SK-N-SH (cell line): ENCODE results near the gene AKT2. TPM values are rescaled to one million over a fixed set of nuclear protein-coding genes. Genes with fewer than 3 reads are reported as not detected.

ENCODE experiments used
- CTCF ChIA-PET: fragments of 300-600, 350-600 bp; formaldehyde crosslinking; extraction: SDS; loops from one replicate; lab custom pipeline; 2021; lab: Yijun Ruan, JAX
- POLR2A ChIA-PET: fragments of 350-600 bp; sonication (Branson Sonifier 250); formaldehyde crosslinking; extraction: SDS; loops from one replicate; lab custom pipeline; 2020; ENCODE audit warnings: antibody characterized with exemption, inconsistent platforms; lab: Yijun Ruan, JAX
- DNase-seq: peaks from one replicate; pipeline ENCODE4 v3.0.0; 2012
- H2AFZ ChIP-seq: fragments of 200-600 bp; sonication (generic); 2 replicates; pipeline ENCODE4 v1.8.1; 2016; ENCODE audit warnings: antibody characterized with exemption, mild to moderate bottlenecking, low read depth
- H3F3A ChIP-seq: fragments of 200-600 bp; sonication (generic); replicated peaks from 2 replicates; pipeline ENCODE3; 2016; ENCODE audit warnings: antibody characterized with exemption, mild to moderate bottlenecking; ENCODE audit not compliant: insufficient read depth
- H3K27ac ChIP-seq, 2 experiments: fragments of 200-500 bp in 1 of 2; fragments of 200-600 bp in 1 of 2; sonication (Bioruptor generic) in 1 of 2; sonication (generic), shearing (Covaris generic) in 1 of 2; 2 replicates each; pipeline versions ENCODE4 v1.5.1 to v1.6.1; 2014 to 2016; ENCODE audit warnings: low read depth in 2 of 2, inconsistent platforms in 1 of 2, low read length in 1 of 2, mild to moderate bottlenecking in 1 of 2, mixed read lengths in 1 of 2
- H3K27me3 ChIP-seq: fragments of 200-600 bp; sonication (generic), shearing (Covaris generic); 2 replicates; pipeline ENCODE4 v1.6.1; 2016; ENCODE audit warnings: mixed run types; ENCODE audit not compliant: insufficient read depth
- H3K36me3 ChIP-seq, 2 experiments: fragments of 200-500 bp in 1 of 2; fragments of 200-600 bp in 1 of 2; sonication (Bioruptor generic) in 1 of 2; sonication (generic) in 1 of 2; replicated peaks in 1 of 2; 2 replicates each; pipeline versions ENCODE3 to v1.5.1; 2014 to 2016; ENCODE audit warnings: low read length in 1 of 2, mild to moderate bottlenecking in 1 of 2; ENCODE audit not compliant: insufficient read depth in 2 of 2, control insufficient read depth in 1 of 2
- H3K4me1 ChIP-seq, 2 experiments: fragments of 200-500 bp in 1 of 2; fragments of 200-600 bp in 1 of 2; sonication (Bioruptor generic) in 1 of 2; sonication (generic), shearing (Covaris generic) in 1 of 2; 2 replicates each; pipeline versions ENCODE4 v1.5.1 to v1.6.1; 2014 to 2016; ENCODE audit warnings: low read depth in 1 of 2, low read length in 1 of 2, mixed run types in 1 of 2; ENCODE audit not compliant: insufficient read depth in 2 of 2, control insufficient read depth in 1 of 2
- H3K4me2 ChIP-seq: fragments of 200-600 bp; sonication (generic), shearing (Covaris generic); 2 replicates; pipeline ENCODE4 v1.6.1; 2017; ENCODE audit warnings: mixed run types
- H3K4me3 ChIP-seq, 2 experiments: fragments of 200-500 bp in 1 of 2; fragments of 200-600 bp in 1 of 2; sonication (Bioruptor generic) in 1 of 2; sonication (generic), shearing (Covaris generic) in 1 of 2; 2 replicates each; pipeline versions ENCODE4 v1.5.1 to v1.8.1; 2014 to 2016; ENCODE audit warnings: low read depth in 2 of 2, inconsistent platforms in 1 of 2, low read length in 1 of 2, mild to moderate bottlenecking in 1 of 2, mixed read lengths in 1 of 2, moderate library complexity in 1 of 2
- H3K79me2 ChIP-seq: fragments of 200-600 bp; sonication (generic); 2 replicates; pipeline ENCODE4 v1.8.1; 2017; ENCODE audit warnings: mild to moderate bottlenecking; ENCODE audit not compliant: insufficient read depth
- H3K9ac ChIP-seq: fragments of 200-600 bp; sonication (generic); 2 replicates; pipeline ENCODE4 v1.6.1; 2017; ENCODE audit warnings: mixed run types
- H3K9me2 ChIP-seq: fragments of 200-600 bp; sonication (generic); 2 replicates; pipeline ENCODE4 v1.6.1; 2017; ENCODE audit warnings: mixed run types
- H3K9me3 ChIP-seq: fragments of 200-600 bp; sonication (generic); 2 replicates; pipeline ENCODE4 v1.6.1; 2017; ENCODE audit warnings: mixed run types, mild to moderate bottlenecking, moderate library complexity
- H4K20me1 ChIP-seq: fragments of 200-600 bp; sonication (generic); 2 replicates; pipeline ENCODE4 v1.6.1; 2017; ENCODE audit warnings: mild to moderate bottlenecking, mixed run types; ENCODE audit not compliant: insufficient read depth
- FOXJ3 ChIP-seq: sonication (generic); formaldehyde crosslinking; IDR thresholded peaks from 2 replicates; pipeline ENCODE4 v1.5.1; 2020; ENCODE audit warnings: mild to moderate bottlenecking, missing genetic modification reagents
- FOXM1 ChIP-seq: IDR thresholded peaks from 2 replicates; pipeline ENCODE4 v1.4.0; 2012; ENCODE audit warnings: low read depth, mild to moderate bottlenecking
- GABPA ChIP-seq: IDR thresholded peaks from 2 replicates; pipeline ENCODE4 v1.4.0; 2012; ENCODE audit warnings: low read depth, mild to moderate bottlenecking
- MEF2A ChIP-seq: IDR thresholded peaks from 2 replicates; pipeline ENCODE4 v1.4.0; 2012; ENCODE audit warnings: low read depth, borderline replicate concordance
- RAD21 ChIP-seq: IDR thresholded peaks from 2 replicates; pipeline ENCODE4 v1.6.1; 2012; ENCODE audit warnings: mild to moderate bottlenecking, low read length
- TEAD4 ChIP-seq: IDR thresholded peaks from 2 replicates; pipeline ENCODE4 v1.4.0; 2012; ENCODE audit warnings: mild to moderate bottlenecking, borderline replicate concordance; ENCODE audit not compliant: insufficient read depth
- WGBS: methylation state at CpG from one replicate; pipeline ENCODE4 v1.1.6; 2017; ENCODE audit warnings: low lambda C conversion rate; 5-methylcytosine and 5-hydroxymethylcytosine counted together
- polyA plus RNA-seq, 3 experiments: library from polyadenylated mRNA; depleted of rRNA; stranded (reverse); fragments of >200 nt; gene quantifications; 2 replicates each; pipeline ENCODE4 v1.2.3, GENCODE V29; 2012

AKT2 gene
- polyA plus RNA-seq, 1 of the 3 experiments (the other 2 are of a cell fraction): 99.8 TPM

DNA sequence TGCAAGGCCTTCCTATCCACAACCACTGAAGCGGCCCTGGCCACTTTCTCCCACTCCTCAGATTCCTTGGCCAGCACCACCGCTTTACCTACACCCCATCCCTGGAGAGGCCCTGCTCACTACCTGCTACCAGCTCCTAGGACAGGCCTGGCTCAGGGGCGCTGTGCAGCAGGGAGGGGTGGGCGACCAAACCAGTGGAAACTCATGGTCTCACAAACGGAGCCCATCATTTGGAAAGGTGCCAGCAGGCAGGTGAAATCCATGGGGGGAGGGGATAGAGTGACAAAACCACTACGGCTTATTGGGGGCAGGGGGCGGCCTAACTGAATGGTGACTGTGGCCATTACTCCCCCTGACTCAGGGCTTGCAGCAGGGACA is 35.4 kb upstream of the AKT2 start:
- DNase-seq: no peak
- Histone ChIP-seq H4K20me1 (no peaks in the 10 kb centered on the region), H3K9ac (no peak overlapping the region), H3K79me2 (no peaks in the 10 kb centered on the region), H3F3A (no peaks in the 10 kb centered on the region), H3K9me2 (no peaks in the 10 kb centered on the region), H3K4me2 (no peak overlapping the region), H3K4me3 (no peak overlapping the region), H3K27ac (no peak overlapping the region), H2AFZ (no peak overlapping the region), H3K36me3 (peaks cover 5 to 37% of the 10 kb centered on the region in 2 experiments), H3K4me1 (peaks cover 0 to 5% of the 10 kb centered on the region in 2 experiments; a peak in 1 of 4 replicates), H3K27me3 (no peaks in the 10 kb centered on the region), H3K9me3 (no peaks in the 10 kb centered on the region)
- POLR2A ChIA-PET: no interaction called here
- CTCF ChIA-PET: interaction anchor here (0.8 kb wide), 1 partner anchor 15 kb away, joined by 3 read pairs; no protein-coding TSS in a partner anchor
- TF ChIP-seq FOXJ3 (CRISPR knock-in tag): no peak
- WGBS: 89% methylated on average over 7 of the region's 7 CpGs

DNA sequence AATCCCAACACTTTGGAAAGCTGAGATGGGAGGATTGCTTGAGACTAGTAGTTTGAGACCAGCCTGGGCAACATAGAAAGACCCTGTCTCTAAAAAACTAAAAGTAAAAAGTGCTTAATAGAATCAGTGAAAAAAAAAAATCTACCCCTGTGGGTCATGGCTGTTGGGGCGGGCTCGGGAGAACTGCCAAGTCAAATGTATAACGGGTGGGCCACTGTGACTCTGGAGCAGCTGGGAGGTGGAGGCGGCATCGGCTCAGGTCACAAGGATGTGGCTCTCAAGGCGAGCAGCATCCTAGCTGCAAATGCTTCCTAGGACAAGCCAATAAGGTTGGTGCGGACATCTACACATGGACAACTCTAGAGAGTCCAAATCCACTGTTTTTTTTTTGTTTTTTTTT is 32.2 kb upstream of the AKT2 start:
- H3K9ac ChIP-seq: no peak overlapping the region
- no peak for DNase-seq
- no peaks in the 10 kb centered on the region for H3K9me3 ChIP-seq
- H2AFZ ChIP-seq: no peak overlapping the region
- CTCF ChIA-PET: interaction anchor here (0.8 to 5.3 kb wide), 4 partner anchors 12 to 317 kb away, joined by 3 to 25 read pairs (median 3); no protein-coding TSS in a partner anchor
- peaks cover 5 to 14% of the 10 kb centered on the region in 2 experiments for H3K36me3 ChIP-seq
- 97% methylated on average over 7 of the region's 7 CpGs for WGBS
- H3F3A ChIP-seq: no peaks in the 10 kb centered on the region
- H3K4me3 ChIP-seq: no peak overlapping the region
- H3K79me2 ChIP-seq: no peaks in the 10 kb centered on the region
- POLR2A ChIA-PET: no interaction called here
- H3K9me2 ChIP-seq: no peaks in the 10 kb centered on the region
- H3K27me3 ChIP-seq: no peaks in the 10 kb centered on the region
- peaks cover 0 to 5% of the 10 kb centered on the region in 2 experiments; a peak in 1 of 4 replicates for H3K4me1 ChIP-seq
- no peak overlapping the region for H3K4me2 ChIP-seq
- no peak overlapping the region for H3K27ac ChIP-seq
- no peaks in the 10 kb centered on the region for H4K20me1 ChIP-seq
- TF ChIP-seq FOXM1 (no peak), GABPA (no peak), TEAD4 (no peak)

DNA sequence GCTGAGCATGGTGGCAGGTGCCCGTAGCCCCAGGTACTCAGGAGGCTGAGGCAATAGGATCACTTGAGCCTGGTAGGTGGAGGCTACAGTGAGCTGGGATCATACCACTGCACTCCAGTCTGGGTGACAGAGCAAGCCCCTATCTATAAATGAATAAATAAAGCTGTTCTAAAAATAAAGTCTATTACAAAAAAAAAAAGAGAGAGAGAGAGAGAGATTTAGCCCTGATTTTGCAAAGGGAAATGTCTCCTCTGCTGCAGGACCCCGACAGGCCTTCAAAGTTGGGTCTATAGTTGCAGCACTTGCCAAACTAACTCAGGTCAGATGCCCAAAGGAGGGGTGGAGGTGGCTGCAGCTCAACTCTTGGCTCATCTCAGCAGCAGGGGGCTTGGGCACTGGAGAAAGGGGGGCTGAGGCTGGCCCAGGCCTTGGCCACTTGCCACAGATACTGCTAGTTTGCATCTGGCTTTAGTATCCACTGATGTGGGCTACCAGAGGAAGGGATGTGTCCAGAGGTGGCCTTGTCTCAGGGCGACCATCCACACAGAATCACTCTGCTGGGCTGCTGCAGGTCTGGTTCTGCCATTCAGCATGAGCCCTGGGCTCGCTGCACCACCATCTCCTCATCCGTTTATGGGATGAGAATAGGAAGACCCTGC is 30.8 kb upstream of the AKT2 start:
- WGBS: 88% methylated on average over 5 of the region's 5 CpGs
- ChIA-PET CTCF (interaction anchor here (1.3 to 5.3 kb wide), 2 partner anchors 11 to 176 kb away, joined by 4 to 25 read pairs; no protein-coding TSS in a partner anchor), POLR2A (no interaction called here)
- peaks cover 5 to 7% of the 10 kb centered on the region in 2 experiments for H3K36me3 ChIP-seq
- H3K27me3 ChIP-seq: no peaks in the 10 kb centered on the region
- no peak overlapping the region for H2AFZ ChIP-seq
- H3K9me2 ChIP-seq: no peaks in the 10 kb centered on the region
- TF ChIP-seq MEF2A (no peak), RAD21 (no peak), GABPA (no peak)
- H3K9ac ChIP-seq: no peak overlapping the region
- H3K4me2 ChIP-seq: no peak overlapping the region
- no peaks in the 10 kb centered on the region for H3F3A ChIP-seq
- H3K4me1 ChIP-seq: peaks cover 0 to 5% of the 10 kb centered on the region in 2 experiments; a peak in 1 of 4 replicates
- peak; percentile 57 for DNase-seq
- no peaks in the 10 kb centered on the region for H3K79me2 ChIP-seq
- no peaks in the 10 kb centered on the region for H4K20me1 ChIP-seq
- no peak overlapping the region; a peak in 1 of 4 replicates for H3K27ac ChIP-seq
- H3K4me3 ChIP-seq: no peak overlapping the region
- H3K9me3 ChIP-seq: no peaks in the 10 kb centered on the region
